ENCODE results near the gene MYNN.
"Not testable (repeated sequence)": the region's sequence is repeated elsewhere in the genome, so short reads cannot be mapped to it uniquely, and the experiment has no call there.

The MYNN gene

DNA sequence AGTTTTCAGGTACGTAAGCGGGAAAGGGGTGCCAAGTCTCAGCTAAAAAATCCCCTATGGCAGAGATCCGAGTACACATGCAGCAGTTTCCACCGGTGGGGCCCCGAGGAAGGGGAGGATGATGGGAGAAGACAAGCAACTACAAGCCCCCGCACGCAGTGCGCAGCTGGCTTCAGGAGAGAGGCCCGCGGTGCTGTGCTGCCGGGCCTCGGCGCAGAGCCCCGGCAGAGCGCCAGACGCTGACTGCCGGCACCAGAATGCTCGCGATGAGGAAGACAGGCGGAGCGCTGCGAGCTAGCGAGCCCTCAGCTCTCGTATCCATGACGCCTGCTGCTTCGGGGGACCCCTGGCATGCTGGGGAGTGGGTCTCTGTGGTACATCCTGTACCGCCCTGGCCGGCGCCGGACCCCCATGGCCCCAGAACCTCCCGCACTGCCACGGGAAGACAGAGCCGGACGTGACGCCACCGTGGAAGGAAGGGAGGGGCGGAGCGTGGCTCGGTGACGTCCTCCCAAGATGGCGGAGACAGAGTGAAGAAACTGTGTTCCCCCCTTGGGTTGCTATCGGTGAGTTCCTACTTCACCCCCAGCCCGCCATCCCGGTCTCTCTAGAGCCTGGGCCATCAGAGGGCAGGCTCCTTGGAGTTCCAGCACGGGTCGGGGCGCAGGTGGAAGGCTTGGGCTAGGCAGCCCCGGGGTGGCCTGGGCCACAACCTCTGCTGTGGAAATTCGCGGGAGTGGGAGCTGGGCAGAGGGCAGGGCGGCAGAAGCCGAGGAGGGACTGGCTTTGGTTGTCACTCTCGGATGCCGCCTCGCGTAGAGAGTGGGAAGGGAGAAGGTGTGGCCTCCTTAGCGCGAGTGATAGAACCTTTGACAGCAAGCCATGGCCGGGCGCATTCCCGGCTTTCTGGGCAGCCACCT lies at the start of gene MYNN:
Gene MYNN (plus strand): TSS at position 500 of the 920 bp plus-strand sequence. CDS start 900 bp downstream, outside the sequence.
- DNase-seq: peak; percentile 85

DNA sequence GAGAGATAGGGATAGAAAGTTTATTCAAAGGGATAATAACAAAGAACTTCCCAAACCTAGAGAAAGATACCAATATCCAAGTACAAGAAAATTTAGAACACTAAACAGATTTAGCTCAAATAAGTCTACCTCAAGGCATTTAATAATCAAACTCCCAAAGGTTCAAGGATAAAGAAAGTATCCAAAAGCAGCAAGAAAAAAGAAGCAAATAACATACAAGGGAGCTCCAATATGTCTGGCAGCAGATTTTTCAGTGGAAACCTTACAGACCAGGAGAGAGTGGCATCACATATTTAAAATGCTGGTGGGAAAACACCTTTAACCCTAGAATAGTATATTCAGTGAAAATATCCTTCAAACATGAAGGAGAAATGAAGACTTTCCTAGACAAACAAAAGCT lies 41.3 kb upstream of the MYNN start:
- DNase-seq: not testable (repeated sequence)

DNA sequence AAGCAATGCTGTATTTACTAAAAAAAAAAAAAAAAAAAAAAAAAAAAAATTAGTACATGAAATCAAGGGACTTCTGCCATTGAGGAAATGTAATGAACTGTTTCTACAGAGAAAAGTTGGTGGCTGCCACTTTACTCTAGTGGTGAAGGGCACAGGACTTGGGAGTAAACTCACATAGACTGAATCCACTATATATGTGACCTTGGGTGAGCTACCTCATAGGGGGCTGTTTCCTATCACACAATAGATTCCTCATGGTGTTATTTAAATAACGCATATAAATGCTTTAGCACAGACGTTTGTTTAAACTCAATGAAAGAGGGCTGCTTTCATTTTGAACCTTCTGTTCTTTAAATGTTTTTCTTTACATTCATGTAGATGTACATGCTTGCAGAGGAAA lies 34.1 kb upstream of the MYNN start:
- no peak for DNase-seq

DNA sequence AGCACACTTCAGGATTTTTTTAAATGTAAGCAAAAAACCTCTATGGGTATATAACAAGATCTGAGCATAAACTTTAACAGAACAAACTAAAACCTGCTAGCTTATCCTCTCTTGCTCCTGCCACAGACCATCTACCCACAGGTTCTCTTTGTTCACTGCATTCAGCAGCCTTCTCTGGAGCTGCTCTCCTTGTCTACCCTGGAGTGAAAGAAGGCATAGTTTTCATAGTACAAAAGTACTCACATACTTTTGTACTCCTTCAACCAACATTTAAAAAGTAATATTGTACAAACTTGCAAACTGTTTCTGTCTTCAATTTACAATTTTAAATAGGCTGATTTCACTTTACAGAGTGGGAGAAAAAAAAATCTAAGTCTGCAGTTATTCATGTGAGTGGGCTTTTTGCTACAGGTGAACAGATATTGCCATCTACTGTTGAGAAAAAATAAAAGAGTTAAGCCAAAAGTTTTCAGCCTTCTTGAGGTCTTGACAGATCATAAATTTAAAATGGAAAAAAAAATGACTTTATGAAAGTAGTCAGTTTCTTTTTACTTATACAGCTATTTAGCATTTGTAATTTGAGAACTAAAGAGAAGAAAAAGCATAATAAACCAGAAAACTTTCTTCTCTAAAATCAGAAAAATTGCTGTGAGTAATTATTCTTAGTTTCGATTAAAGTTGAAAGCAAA lies 28.7 kb upstream of the MYNN start:
- no peak for DNase-seq

DNA sequence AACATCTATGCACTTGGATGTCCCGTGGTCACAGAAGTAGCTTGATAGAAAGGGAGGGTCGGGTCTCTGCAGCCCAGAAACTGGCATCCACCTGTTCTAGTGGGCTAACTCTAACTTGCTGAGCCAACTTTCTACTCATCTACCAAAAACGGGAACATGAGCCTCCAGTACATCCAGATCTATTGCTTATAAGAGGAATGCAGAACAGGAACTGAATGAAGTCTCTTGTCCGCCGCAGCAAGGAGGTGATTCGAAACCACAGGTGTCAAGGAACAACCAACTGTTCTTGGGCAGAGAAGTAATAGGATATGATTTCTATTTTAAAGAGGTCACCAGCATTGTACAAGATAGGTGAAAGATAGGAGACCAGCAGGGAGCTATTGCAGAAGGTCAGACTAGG lies 26.3 kb upstream of the MYNN start:
- DNase-seq: peak; percentile 2

DNA sequence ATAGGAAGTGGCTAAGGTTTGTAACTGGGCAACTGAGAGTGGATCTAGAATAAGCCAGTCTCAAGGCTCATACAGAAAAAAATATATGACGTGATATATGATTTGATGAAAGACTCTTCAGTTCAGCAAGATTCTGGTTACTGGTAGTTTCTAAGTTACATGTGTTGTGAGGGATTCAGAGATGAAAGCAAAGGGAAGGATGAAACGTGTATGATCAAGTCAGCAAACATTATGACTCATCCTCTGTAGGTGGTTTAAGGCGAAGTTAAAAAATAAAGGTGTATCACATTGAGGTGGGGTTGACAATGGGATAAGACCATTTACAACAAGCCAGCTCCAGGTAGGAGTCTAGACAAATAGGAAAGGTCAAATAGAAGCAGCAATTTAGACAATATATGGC lies 24.5 kb upstream of the MYNN start:
- DNase-seq: no peak

DNA sequence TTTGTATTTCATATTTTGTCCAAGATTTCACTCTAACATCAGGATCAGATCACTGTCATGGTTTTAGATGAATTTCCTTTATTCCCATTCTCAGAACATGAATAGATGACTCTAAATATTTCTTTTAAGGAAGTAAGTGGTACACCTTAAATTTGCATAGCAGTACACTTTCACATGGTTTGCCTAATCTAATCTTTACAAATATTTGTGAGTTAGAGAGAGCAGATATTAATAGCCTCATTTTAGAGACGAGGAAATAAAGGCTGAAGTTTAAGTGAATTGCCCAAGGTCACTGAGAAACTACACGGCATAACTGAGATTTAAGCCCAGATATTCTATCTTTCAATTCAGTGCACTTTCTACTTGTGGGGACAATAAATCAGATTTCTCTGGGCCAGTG lies 22.5 kb upstream of the MYNN start:
- no peak for DNase-seq

DNA sequence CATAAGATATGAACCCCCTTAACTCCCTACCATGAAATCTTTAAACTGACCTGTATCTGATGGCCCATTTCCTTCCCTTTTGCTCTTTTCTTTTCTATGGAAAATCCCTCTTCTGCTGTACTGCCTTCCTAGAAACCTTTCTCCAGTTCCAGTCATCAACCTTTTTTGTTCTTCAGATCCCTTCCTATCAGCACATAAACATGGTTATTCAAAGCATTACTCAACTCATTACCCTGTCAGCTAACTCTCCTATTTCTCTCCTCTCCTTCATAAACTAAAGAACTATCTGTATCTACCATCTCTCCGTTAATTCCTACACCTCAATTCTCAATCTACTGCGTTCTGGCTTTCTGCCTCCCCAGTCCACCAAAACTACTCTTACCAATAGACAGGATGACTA lies 21.3 kb upstream of the MYNN start:
- no peak for DNase-seq

DNA sequence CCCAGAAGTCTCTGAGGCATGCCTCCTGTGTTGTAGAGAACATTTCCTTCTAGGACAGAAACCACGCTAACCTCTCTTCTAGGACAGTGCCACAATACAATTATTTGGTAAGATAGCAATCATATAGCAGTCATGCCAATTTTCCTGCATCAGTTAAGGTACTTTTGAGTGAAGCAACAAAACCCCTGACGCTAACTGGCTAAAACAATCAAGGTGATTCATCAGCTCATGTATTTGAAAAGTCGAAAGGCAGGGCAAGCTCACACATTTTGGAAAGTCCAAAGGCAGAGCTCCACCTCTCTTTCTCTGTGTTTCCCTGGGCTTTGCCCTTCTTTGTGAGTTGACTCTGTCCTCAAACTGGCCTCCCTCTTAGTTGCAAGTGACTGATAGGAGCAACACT lies 18.5 kb upstream of the MYNN start:
- DNase-seq: no peak

DNA sequence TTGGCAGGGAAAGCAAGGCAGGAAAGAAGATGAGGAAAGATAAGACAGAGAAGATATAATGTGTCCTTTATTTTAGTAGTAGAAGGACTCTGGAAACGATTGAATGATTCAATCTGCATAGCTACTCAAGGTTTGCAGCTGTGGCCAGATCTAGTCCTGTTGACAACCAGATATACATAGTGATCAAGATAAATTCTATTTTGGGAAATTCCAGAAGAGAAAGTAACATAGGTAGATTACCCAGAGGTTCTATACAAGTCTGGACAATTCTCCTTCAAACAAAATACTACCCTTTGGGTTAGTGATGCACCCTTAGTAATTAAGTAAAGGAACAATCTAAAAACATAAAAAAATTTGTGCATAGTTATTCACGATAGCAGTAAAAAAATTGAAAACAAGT lies 17.7 kb upstream of the MYNN start:
- no peak for DNase-seq

DNA sequence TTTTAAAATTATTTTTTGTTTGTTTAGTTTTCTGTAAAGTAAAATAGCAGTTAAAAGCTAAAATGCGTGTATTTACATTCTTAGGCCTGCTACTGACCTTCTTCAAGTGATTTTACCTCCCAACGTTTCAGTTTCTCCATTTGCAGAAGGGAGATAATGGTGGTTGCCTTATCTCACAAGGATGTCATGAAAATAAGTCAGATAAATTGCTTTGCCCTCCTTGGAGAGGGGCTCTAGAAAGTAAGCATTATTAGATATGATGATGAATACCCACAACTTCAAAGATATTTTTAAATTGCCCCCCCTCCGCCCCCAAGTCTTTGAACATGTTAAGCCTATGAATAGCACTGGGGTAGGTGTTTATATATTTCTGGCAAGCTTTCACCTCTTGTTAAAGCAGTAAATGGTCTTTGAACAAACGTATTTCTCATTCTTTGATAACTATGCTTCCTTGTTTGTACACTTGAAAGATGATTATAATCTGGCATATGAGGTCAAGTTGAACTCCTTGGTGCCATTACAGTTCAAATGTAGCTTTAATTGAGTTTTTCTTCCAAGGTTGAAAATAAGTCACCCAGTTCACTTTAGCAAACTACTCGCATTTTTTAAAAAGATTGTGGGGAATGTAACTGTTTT lies 14.7 kb upstream of the MYNN start:
- no peak for DNase-seq

DNA sequence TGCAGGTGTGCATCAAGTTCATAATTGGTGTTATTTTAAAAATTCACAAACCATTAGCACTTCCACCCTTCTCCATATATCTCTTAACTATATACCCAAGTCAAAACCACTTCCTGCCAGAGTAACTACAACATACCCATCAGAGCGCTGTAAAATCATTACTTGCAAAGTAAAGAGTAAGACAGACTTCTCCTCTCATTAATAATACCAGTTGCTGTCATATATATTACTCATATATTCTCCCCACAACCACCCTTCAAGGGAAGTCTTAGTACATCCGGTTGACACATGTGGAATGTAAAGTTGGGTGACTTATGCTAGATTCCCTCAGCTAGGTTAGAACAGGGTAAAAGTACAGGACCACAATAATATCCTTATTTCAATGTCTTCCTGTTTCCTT lies 13.9 kb upstream of the MYNN start:
- no peak for DNase-seq

DNA sequence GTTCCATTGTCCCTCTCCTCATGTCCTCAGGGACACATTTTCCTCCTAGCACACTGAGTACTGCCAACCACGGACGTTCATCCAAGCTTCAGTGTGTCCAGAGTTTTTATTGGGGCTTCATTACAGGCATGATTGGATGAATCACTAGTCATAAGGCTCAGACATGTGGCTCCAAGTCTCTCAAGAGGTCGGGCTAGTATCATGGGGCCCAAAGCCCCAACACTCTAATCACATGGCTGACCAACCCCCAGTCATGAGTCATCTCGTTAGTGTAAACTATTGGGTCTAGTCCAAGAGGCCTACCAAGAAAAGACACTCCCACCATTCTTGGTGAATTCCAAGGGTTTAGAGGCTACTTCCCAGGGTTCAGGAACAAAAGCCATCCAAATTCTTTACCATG lies 12.7 kb upstream of the MYNN start:
- DNase-seq: no peak

DNA sequence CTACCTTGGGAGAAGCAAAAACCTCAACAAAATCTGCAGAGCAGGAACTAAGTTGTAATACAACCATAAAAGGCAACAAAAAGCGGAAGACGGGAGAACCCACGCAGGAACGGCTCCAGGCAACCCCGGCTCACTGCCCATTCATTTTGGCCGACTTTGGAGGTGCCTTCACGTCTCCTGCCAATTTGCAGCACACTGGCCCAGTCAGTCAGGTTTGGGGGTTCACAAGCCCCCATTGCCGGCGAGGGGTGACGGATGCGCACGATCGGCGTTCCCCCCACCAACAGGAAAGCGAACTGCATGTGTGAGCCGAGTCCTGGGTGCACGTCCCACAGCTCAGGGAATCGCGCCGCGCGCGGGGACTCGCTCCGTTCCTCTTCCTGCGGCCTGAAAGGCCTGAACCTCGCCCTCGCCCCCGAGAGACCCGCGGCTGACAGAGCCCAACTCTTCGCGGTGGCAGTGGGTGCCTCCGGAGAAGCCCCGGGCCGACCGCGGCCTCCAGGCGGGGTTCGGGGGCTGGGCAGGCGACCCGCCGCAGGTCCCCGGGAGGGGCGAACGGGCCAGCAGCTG lies 8.8 kb upstream of the MYNN start:
- DNase-seq: peak; percentile 52

DNA sequence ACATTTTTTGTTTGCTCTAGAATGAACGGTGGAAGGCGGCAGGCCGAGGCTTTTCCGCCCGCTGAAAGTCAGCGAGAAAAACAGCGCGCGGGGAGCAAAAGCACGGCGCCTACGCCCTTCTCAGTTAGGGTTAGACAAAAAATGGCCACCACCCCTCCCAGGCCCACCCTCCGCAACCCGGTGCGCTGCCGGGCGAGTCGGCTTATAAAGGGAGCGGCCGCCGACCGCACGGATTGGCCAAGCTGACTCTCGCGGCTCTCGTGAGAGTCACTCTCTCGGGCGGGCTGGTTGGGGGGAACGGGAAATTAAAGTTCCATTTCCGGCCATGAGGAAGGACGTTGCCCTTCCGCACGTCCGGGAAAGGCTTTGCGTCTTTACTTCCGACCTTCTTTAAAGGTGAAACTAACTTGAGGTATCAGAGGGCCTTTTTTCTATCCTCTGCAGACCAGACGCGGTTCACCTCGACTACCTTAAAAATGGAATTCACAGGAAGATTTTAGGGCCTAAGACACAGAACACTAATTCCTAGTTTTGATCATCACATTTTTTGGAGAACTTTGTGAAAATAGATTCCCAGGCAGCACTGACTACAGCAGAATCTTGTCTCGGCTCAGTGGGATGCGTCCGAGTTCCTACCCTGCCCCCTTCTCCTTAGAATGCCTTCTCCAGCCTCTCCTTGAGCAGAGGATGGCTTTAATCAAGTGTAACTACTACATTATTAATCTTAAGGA lies 8.1 kb upstream of the MYNN start, which contains the start of gene TERC:
Gene TERC (minus strand): TSS at position 179 of the 731 bp plus-strand sequence.
- peak; percentile 71 for DNase-seq

DNA sequence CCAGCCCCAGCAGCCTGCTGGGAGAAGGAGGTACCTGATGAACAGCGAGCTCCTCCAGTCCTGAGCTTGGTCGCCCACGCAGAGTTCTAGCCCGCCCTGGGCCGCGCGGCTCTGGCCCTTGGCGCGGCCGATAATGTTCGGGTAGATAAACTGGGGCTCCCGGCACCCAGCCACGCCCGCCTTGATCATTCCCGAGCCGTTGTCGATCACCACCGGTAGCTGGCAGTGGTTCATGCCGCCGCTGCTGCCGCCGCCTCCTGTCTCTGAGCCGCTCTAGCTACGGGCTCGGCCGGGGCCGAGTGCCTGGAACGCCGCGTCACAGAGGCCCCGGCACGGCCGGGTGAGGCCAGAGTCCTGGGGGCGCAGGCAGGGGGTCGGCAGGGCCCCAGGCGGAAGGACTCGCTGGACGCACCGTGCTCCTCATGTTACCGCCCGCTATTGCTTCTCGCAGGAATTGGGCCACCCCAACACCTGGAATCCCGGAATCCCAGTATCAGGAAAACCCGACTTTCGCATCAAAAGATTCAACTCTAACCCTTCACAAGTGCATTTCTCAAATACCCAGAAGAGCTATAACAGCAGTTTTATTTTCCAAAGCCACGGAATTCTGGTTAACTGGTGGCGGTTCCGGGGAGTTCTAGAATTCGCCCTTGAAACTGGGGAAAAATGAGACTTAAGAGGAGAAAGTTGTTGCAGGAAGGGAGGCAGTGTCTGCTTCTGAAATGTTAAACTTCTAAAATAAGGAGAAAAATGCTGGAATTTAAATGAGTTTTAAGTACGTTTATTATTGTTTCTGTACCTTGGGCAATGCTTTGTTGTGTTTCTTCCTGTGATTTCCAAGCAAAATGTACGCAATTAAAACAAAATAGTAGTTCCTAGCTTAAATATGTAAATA lies 3.7 kb upstream of the MYNN start, which contains the start of gene ACTRT3:
Gene ACTRT3 (minus strand): TSS at position 275 of the 895 bp plus-strand sequence. CDS start 41 bp downstream, at position 234.
- DNase-seq: peak; percentile 59

DNA sequence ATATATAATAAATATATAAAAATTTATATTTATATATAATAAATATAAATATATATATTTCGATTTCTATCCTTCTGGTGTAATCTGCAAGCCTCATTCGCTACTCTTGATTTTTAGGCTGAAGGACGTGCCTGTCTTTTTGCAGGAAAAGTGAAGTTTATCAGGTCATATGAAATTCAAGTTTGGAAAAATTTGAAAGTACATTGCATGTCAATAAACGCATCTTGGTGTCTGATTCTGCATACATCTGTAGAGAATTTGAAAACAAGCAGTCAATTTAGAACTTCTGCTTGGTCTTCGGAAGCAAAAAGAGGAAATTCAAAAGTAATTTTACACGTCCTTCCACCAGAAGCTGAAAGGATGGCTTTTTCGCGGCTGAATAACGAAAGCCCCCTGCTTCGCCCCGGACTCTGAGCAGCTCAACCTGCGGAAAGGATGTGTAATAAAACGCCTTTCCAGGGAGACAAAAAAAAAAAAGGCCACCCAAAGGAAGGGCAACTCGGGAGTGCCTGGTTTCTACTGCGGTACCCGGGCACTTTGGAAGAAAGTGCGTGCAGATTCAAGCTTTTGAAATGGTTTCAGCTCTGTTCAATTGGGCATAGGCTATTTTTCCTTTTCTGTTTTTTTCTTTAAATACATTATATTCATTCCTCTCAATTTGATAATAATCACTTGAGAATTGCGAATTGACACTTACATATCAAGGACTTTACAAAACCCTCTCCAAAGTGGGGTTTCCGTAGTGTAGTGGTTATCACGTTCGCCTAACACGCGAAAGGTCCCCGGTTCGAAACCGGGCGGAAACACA lies 1.5 kb upstream of the MYNN start:
- DNase-seq: peak; percentile 55

DNA sequence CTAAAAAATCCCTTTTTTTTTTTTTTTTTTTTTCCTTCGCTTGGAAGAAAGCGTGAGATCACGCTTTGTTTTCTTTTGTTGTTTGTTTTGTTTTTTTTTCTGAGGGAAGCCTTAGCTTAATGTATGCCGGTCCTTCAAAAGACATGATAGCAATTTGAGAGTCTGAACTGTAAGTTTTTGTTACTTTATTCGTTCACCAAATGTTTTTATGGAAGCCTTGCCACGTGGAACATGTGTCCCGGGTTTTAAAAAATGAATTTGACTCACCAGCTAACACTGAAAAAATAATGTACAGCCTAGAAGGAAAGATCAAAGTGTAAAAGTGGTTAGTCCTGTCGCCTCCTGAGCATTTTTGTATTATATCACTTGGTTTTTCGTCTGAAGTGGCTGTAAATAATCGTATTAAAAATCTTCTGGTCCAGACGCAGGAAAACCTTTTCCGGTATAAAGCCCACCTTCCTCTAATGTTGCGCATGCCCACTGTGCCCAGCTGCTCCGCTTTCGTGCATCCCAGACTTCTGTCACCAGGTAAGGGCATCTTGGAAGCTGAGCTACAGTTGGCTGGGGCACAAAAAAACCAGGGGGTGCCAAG lies 795 bp upstream of the MYNN start:
- DNase-seq: peak; percentile 55

DNA sequence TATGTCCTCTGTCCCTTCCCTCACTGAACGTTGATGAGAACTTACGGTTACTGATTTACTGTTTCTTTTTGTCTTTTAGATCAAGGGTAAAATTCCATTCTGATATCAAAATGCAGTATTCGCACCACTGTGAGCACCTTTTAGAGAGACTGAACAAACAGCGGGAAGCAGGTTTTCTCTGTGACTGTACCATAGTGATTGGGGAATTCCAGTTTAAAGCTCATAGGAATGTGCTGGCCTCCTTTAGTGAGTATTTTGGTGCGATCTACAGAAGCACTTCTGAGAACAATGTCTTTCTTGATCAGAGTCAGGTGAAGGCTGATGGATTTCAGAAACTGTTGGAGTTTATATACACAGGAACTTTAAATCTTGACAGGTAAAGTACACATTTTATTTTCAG lies 990 bp downstream of the MYNN start:
- DNase-seq: no peak

DNA sequence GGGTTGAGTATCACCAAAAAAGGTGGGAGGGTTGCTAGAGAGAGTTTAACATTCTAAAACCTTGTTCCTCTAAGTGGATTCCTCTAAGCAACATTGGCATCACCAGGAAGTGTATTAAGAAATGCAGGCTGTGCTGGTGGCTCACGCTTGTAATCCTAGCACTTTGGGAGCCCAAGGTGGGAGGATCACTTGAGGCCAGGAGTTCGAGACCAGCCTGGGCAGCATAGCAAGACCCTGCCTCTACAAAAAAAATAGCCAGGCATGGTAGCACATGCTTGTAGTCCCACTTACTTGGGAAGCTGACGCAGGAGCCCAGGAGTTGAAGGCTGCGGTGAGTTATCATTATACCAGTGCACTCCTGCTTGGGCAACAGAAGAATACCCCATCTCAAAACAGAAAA lies 4.6 kb downstream of the MYNN start:
- DNase-seq: no peak
